Measurements from ENCODE around the gene TWNK. TPM values are rescaled to one million over a fixed set of nuclear protein-coding genes. Genes with fewer than 3 reads are reported as not detected.

Gene TWNK
- total and polyA plus RNA-seq, 10 of the 15 experiments (the other 5 are each of a cell fraction or from before 2014, with no cell fraction given) = 13.6 to 32.8 (median 18.0) TPM

DNA sequence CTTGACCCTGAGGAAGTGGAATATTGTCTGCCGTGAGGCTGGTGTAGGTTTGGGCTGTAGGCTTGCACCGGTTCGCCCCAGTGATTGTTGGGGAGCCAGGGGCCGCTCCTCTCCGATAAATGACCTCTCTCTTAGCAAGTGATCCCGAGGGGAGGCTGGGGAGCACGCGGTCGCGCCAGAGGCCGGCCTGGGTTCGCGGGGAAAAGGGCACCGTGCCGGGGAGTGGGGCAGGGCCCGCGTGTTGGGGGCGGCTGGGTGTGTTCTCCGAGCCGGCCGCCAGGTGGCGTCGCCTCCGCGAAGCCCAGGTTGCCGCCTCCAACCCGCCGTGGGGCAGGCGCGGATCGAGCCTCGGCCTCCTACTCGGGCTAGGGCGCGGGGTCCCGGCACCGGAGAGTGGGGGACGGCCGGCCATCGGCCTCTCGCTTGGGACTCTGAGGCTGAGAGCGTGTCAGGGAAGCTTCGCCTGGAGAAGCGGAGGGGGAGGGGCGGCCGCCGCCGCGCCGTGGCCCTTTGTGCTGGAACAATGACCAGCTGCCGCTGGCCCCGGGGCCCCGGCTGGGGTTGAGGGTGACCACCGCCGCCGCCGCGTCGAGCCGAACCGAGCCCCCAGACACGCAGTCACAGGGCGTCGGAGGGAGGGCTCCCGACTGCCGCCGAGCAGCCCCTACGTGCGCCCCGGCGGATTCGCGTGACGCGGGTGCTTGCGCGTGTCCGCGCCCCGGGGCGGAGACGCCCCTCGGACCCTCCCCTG is 11.8 kb downstream of the TWNK start (continued):
- TF ChIP-seq, protein P1, sequence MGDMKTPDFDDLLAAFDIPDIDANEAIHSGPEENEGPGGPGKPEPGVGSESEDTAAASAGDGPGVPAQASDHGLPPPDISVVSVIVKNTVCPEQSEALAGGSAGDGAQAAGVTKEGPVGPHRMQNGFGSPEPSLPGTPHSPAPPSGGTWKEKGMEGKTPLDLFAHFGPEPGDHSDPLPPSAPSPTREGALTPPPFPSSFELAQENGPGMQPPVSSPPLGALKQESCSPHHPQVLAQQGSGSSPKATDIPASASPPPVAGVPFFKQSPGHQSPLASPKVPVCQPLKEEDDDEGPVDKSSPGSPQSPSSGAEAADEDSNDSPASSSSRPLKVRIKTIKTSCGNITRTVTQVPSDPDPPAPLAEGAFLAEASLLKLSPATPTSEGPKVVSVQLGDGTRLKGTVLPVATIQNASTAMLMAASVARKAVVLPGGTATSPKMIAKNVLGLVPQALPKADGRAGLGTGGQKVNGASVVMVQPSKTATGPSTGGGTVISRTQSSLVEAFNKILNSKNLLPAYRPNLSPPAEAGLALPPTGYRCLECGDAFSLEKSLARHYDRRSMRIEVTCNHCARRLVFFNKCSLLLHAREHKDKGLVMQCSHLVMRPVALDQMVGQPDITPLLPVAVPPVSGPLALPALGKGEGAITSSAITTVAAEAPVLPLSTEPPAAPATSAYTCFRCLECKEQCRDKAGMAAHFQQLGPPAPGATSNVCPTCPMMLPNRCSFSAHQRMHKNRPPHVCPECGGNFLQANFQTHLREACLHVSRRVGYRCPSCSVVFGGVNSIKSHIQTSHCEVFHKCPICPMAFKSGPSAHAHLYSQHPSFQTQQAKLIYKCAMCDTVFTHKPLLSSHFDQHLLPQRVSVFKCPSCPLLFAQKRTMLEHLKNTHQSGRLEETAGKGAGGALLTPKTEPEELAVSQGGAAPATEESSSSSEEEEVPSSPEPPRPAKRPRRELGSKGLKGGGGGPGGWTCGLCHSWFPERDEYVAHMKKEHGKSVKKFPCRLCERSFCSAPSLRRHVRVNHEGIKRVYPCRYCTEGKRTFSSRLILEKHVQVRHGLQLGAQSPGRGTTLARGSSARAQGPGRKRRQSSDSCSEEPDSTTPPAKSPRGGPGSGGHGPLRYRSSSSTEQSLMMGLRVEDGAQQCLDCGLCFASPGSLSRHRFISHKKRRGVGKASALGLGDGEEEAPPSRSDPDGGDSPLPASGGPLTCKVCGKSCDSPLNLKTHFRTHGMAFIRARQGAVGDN (IDR thresholded peaks at IDR 0.05) = peak; percentile 11
- TF ChIP-seq GATAD2B (conservative IDR thresholded peaks at IDR 0.05; ENCODE audit: low read depth) (peak; percentile 94; the same call in 1 of the 2 replicates), ZSCAN29 (IDR thresholded peaks at IDR 0.05) (0 out of 2 replicates have a peak, but pooled peaks have one; percentile 5), CREM (IDR thresholded peaks at IDR 0.05; ENCODE audit: low read depth) (no peak), POLR2A (IDR thresholded peaks at IDR 0.05; ENCODE audit: low read depth, low read length) (peak; percentile 77), SIN3A (IDR thresholded peaks at IDR 0.05; ENCODE audit: low read depth, low read length) (peak; percentile 53; the same call in 1 of the 2 replicates), RAD51 (IDR thresholded peaks at IDR 0.05) (no peak), MXI1 (IDR thresholded peaks at IDR 0.05; ENCODE audit: low read depth, low read length) (0 out of 2 replicates have a peak, but pooled peaks have one; percentile 9), SMARCA5 (IDR thresholded peaks at IDR 0.05) (peak; percentile 91), TCF7 (IDR thresholded peaks at IDR 0.05; ENCODE audit: borderline replicate concordance) (no peak)
- TF ChIP-seq, protein P2, sequence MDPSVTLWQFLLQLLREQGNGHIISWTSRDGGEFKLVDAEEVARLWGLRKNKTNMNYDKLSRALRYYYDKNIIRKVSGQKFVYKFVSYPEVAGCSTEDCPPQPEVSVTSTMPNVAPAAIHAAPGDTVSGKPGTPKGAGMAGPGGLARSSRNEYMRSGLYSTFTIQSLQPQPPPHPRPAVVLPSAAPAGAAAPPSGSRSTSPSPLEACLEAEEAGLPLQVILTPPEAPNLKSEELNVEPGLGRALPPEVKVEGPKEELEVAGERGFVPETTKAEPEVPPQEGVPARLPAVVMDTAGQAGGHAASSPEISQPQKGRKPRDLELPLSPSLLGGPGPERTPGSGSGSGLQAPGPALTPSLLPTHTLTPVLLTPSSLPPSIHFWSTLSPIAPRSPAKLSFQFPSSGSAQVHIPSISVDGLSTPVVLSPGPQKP (IDR thresholded peaks at IDR 0.05; ENCODE audit: low read depth, low read length) = no peak
- TF ChIP-seq, protein P3, sequence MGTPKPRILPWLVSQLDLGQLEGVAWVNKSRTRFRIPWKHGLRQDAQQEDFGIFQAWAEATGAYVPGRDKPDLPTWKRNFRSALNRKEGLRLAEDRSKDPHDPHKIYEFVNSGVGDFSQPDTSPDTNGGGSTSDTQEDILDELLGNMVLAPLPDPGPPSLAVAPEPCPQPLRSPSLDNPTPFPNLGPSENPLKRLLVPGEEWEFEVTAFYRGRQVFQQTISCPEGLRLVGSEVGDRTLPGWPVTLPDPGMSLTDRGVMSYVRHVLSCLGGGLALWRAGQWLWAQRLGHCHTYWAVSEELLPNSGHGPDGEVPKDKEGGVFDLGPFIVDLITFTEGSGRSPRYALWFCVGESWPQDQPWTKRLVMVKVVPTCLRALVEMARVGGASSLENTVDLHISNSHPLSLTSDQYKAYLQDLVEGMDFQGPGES (IDR thresholded peaks at IDR 0.05) = no peak
- TF ChIP-seq, protein P4, sequence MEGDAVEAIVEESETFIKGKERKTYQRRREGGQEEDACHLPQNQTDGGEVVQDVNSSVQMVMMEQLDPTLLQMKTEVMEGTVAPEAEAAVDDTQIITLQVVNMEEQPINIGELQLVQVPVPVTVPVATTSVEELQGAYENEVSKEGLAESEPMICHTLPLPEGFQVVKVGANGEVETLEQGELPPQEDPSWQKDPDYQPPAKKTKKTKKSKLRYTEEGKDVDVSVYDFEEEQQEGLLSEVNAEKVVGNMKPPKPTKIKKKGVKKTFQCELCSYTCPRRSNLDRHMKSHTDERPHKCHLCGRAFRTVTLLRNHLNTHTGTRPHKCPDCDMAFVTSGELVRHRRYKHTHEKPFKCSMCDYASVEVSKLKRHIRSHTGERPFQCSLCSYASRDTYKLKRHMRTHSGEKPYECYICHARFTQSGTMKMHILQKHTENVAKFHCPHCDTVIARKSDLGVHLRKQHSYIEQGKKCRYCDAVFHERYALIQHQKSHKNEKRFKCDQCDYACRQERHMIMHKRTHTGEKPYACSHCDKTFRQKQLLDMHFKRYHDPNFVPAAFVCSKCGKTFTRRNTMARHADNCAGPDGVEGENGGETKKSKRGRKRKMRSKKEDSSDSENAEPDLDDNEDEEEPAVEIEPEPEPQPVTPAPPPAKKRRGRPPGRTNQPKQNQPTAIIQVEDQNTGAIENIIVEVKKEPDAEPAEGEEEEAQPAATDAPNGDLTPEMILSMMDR (IDR thresholded peaks at IDR 0.05 in 2 of 3, conservative IDR thresholded peaks at IDR 0.05 in 1 of 3; ENCODE audit: control insufficient read depth in 2 of 3, extremely low read depth in 1 of 3, insufficient read depth in 1 of 3, low read depth in 3 of 3, low read length in 3 of 3) = peak; percentile 79 to 87 (median 81)
- TF ChIP-seq, protein P5, sequence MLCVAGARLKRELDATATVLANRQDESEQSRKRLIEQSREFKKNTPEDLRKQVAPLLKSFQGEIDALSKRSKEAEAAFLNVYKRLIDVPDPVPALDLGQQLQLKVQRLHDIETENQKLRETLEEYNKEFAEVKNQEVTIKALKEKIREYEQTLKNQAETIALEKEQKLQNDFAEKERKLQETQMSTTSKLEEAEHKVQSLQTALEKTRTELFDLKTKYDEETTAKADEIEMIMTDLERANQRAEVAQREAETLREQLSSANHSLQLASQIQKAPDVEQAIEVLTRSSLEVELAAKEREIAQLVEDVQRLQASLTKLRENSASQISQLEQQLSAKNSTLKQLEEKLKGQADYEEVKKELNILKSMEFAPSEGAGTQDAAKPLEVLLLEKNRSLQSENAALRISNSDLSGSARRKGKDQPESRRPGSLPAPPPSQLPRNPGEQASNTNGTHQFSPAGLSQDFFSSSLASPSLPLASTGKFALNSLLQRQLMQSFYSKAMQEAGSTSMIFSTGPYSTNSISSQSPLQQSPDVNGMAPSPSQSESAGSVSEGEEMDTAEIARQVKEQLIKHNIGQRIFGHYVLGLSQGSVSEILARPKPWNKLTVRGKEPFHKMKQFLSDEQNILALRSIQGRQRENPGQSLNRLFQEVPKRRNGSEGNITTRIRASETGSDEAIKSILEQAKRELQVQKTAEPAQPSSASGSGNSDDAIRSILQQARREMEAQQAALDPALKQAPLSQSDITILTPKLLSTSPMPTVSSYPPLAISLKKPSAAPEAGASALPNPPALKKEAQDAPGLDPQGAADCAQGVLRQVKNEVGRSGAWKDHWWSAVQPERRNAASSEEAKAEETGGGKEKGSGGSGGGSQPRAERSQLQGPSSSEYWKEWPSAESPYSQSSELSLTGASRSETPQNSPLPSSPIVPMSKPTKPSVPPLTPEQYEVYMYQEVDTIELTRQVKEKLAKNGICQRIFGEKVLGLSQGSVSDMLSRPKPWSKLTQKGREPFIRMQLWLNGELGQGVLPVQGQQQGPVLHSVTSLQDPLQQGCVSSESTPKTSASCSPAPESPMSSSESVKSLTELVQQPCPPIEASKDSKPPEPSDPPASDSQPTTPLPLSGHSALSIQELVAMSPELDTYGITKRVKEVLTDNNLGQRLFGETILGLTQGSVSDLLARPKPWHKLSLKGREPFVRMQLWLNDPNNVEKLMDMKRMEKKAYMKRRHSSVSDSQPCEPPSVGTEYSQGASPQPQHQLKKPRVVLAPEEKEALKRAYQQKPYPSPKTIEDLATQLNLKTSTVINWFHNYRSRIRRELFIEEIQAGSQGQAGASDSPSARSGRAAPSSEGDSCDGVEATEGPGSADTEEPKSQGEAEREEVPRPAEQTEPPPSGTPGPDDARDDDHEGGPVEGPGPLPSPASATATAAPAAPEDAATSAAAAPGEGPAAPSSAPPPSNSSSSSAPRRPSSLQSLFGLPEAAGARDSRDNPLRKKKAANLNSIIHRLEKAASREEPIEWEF (IDR thresholded peaks at IDR 0.05; ENCODE audit: insufficient replicate concordance, low read depth, low read length) = no peak
